PFSK-1 (cell line): Measurements from ENCODE around the gene CARMIL1.

ENCODE experiments used
- FOXP2 ChIP-seq: optimal IDR thresholded peaks from 2 replicates; pipeline ENCODE3; 2011; ENCODE audit warnings: borderline replicate concordance, control low read depth, inconsistent platforms; ENCODE audit not compliant: insufficient read depth; ENCODE audit errors: extremely low read length, extremely low read depth
- POLR2AphosphoS5 ChIP-seq: IDR thresholded peaks from 2 replicates; pipeline ENCODE4 v1.6.1; 2012; ENCODE audit warnings: low read depth, mild to moderate bottlenecking, control low read depth, low read length, moderate library complexity
- REST ChIP-seq, 2 experiments: IDR thresholded peaks; 2 replicates each; pipeline versions ENCODE4 v1.6.1 to v1.8.0; 2011 to 2012; ENCODE audit warnings: low read depth in 2 of 2, low read length in 2 of 2, control low read depth in 1 of 2, inconsistent platforms in 1 of 2, mild to moderate bottlenecking in 1 of 2, moderate library complexity in 1 of 2; ENCODE audit not compliant: insufficient read depth in 1 of 2
- SIN3A ChIP-seq: IDR thresholded peaks from 2 replicates; pipeline ENCODE4 v1.6.1; 2012; ENCODE audit warnings: mild to moderate bottlenecking, low read length, moderate library complexity, borderline replicate concordance; ENCODE audit not compliant: insufficient read depth
- TAF1 ChIP-seq: IDR thresholded peaks from 2 replicates; pipeline ENCODE4 v1.6.1; 2012; ENCODE audit warnings: low read length, control low read depth, borderline replicate concordance; ENCODE audit not compliant: insufficient read depth

CARMIL1 gene

GRCh38 chr6:25550631-25551030, 271.5 kb downstream of the CARMIL1 start:
- TF ChIP-seq REST (IDR thresholded peaks at IDR 0.05; ENCODE audit: insufficient read depth in 1 of 2, low read depth in 2 of 2, low read length in 2 of 2) (no peak), SIN3A (no peak), TAF1 (no peak), FOXP2 (no peak), POLR2AphosphoS5 (no peak)

GRCh38 chr6:25553502-25553901, 274.3 kb downstream of the CARMIL1 start:
- TF ChIP-seq POLR2AphosphoS5 (no peak), TAF1 (no peak), SIN3A (no peak), FOXP2 (no peak), REST (IDR thresholded peaks at IDR 0.05; ENCODE audit: insufficient read depth in 1 of 2, low read depth in 2 of 2, low read length in 2 of 2) (no peak)

- TF ChIP-seq REST (IDR thresholded peaks at IDR 0.05; ENCODE audit: insufficient read depth in 1 of 2, low read depth in 2 of 2, low read length in 2 of 2): no peak
- TF ChIP-seq TAF1: no peak
- TF ChIP-seq POLR2AphosphoS5: no peak
- TF ChIP-seq FOXP2: no peak
- TF ChIP-seq SIN3A: no peak
Observed at GRCh38 chr6:25555188-25555587, 276.0 kb downstream of the CARMIL1 start.

- TF ChIP-seq FOXP2: no peak
- no peak for TF ChIP-seq SIN3A
- TF ChIP-seq REST (IDR thresholded peaks at IDR 0.05; ENCODE audit: insufficient read depth in 1 of 2, low read depth in 2 of 2, low read length in 2 of 2): no peak
- no peak for TF ChIP-seq TAF1
- TF ChIP-seq POLR2AphosphoS5: no peak
Observed at GRCh38 chr6:25556516-25556915, 277.3 kb downstream of the CARMIL1 start.
